Measurements from ENCODE around the gene SUCLG2.

DNA sequence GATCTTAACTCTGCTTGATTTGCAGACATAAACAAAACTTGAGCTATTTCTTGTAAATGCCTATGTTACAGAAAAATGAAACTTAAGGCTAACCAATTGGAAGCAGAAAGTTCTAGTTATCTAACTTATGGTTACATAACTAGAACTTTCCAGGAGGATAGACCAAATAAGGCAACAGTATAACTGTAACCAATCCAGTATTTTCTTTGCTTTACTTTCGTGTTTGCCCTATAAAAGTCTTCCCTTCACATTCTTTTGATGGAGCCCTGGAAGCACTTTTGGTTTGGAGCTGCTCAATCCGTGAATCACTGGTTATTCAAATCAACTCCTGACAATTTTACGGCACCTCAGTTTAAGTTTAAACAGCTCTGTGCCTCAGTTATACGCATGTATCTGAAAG is 164.6 kb downstream of the SUCLG2 start:
- TF ChIP-seq, protein P1, sequence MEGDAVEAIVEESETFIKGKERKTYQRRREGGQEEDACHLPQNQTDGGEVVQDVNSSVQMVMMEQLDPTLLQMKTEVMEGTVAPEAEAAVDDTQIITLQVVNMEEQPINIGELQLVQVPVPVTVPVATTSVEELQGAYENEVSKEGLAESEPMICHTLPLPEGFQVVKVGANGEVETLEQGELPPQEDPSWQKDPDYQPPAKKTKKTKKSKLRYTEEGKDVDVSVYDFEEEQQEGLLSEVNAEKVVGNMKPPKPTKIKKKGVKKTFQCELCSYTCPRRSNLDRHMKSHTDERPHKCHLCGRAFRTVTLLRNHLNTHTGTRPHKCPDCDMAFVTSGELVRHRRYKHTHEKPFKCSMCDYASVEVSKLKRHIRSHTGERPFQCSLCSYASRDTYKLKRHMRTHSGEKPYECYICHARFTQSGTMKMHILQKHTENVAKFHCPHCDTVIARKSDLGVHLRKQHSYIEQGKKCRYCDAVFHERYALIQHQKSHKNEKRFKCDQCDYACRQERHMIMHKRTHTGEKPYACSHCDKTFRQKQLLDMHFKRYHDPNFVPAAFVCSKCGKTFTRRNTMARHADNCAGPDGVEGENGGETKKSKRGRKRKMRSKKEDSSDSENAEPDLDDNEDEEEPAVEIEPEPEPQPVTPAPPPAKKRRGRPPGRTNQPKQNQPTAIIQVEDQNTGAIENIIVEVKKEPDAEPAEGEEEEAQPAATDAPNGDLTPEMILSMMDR (optimal IDR thresholded peaks at IDR 0.05 in 1 of 3, IDR thresholded peaks at IDR 0.05 in 1 of 3, conservative IDR thresholded peaks at IDR 0.05 in 1 of 3; ENCODE audit: extremely low read depth in 1 of 3, insufficient read depth in 2 of 3, low read length in 3 of 3), result no peak
- TF ChIP-seq EZH2 (IDR thresholded peaks at IDR 0.05; ENCODE audit: low read length), result no peak
